SK-N-SH (cell line): ENCODE data around the gene DLGAP5. TPM values are rescaled to one million over a fixed set of nuclear protein-coding genes. Genes with fewer than 3 reads are reported as not detected.
A peak's percentile ranks its signal among the peaks of the same experiment; 100 is the strongest.

Source experiments
- CTCF ChIA-PET: fragments of 300-600, 350-600 bp; formaldehyde crosslinking; extraction: SDS; loops from one replicate; lab custom pipeline; 2021; lab: Yijun Ruan, JAX
- POLR2A ChIA-PET: fragments of 350-600 bp; sonication (Branson Sonifier 250); formaldehyde crosslinking; extraction: SDS; loops from one replicate; lab custom pipeline; 2020; ENCODE audit warnings: antibody characterized with exemption, inconsistent platforms; lab: Yijun Ruan, JAX
- DNase-seq: peaks from one replicate; pipeline ENCODE4 v3.0.0; 2012
- H2AFZ ChIP-seq: fragments of 200-600 bp; sonication (generic); 2 replicates; pipeline ENCODE4 v1.8.1; 2016; ENCODE audit warnings: antibody characterized with exemption, mild to moderate bottlenecking, low read depth
- H3F3A ChIP-seq: fragments of 200-600 bp; sonication (generic); replicated peaks from 2 replicates; pipeline ENCODE3; 2016; ENCODE audit warnings: antibody characterized with exemption, mild to moderate bottlenecking; ENCODE audit not compliant: insufficient read depth
- H3K27ac ChIP-seq, 2 experiments: fragments of 200-500 bp in 1 of 2; fragments of 200-600 bp in 1 of 2; sonication (Bioruptor generic) in 1 of 2; sonication (generic), shearing (Covaris generic) in 1 of 2; 2 replicates each; pipeline versions ENCODE4 v1.5.1 to v1.6.1; 2014 to 2016; ENCODE audit warnings: low read depth in 2 of 2, inconsistent platforms in 1 of 2, low read length in 1 of 2, mild to moderate bottlenecking in 1 of 2, mixed read lengths in 1 of 2
- H3K27me3 ChIP-seq: fragments of 200-600 bp; sonication (generic), shearing (Covaris generic); 2 replicates; pipeline ENCODE4 v1.6.1; 2016; ENCODE audit warnings: mixed run types; ENCODE audit not compliant: insufficient read depth
- H3K36me3 ChIP-seq, 2 experiments: fragments of 200-500 bp in 1 of 2; fragments of 200-600 bp in 1 of 2; sonication (Bioruptor generic) in 1 of 2; sonication (generic) in 1 of 2; replicated peaks in 1 of 2; 2 replicates each; pipeline versions ENCODE3 to v1.5.1; 2014 to 2016; ENCODE audit warnings: low read length in 1 of 2, mild to moderate bottlenecking in 1 of 2; ENCODE audit not compliant: insufficient read depth in 2 of 2, control insufficient read depth in 1 of 2
- H3K4me1 ChIP-seq, 2 experiments: fragments of 200-500 bp in 1 of 2; fragments of 200-600 bp in 1 of 2; sonication (Bioruptor generic) in 1 of 2; sonication (generic), shearing (Covaris generic) in 1 of 2; 2 replicates each; pipeline versions ENCODE4 v1.5.1 to v1.6.1; 2014 to 2016; ENCODE audit warnings: low read depth in 1 of 2, low read length in 1 of 2, mixed run types in 1 of 2; ENCODE audit not compliant: insufficient read depth in 2 of 2, control insufficient read depth in 1 of 2
- H3K4me2 ChIP-seq: fragments of 200-600 bp; sonication (generic), shearing (Covaris generic); 2 replicates; pipeline ENCODE4 v1.6.1; 2017; ENCODE audit warnings: mixed run types
- H3K4me3 ChIP-seq, 2 experiments: fragments of 200-500 bp in 1 of 2; fragments of 200-600 bp in 1 of 2; sonication (Bioruptor generic) in 1 of 2; sonication (generic), shearing (Covaris generic) in 1 of 2; 2 replicates each; pipeline versions ENCODE4 v1.5.1 to v1.8.1; 2014 to 2016; ENCODE audit warnings: low read depth in 2 of 2, inconsistent platforms in 1 of 2, low read length in 1 of 2, mild to moderate bottlenecking in 1 of 2, mixed read lengths in 1 of 2, moderate library complexity in 1 of 2
- H3K79me2 ChIP-seq: fragments of 200-600 bp; sonication (generic); 2 replicates; pipeline ENCODE4 v1.8.1; 2017; ENCODE audit warnings: mild to moderate bottlenecking; ENCODE audit not compliant: insufficient read depth
- H3K9ac ChIP-seq: fragments of 200-600 bp; sonication (generic); 2 replicates; pipeline ENCODE4 v1.6.1; 2017; ENCODE audit warnings: mixed run types
- H3K9me2 ChIP-seq: fragments of 200-600 bp; sonication (generic); 2 replicates; pipeline ENCODE4 v1.6.1; 2017; ENCODE audit warnings: mixed run types
- H3K9me3 ChIP-seq: fragments of 200-600 bp; sonication (generic); 2 replicates; pipeline ENCODE4 v1.6.1; 2017; ENCODE audit warnings: mixed run types, mild to moderate bottlenecking, moderate library complexity
- H4K20me1 ChIP-seq: fragments of 200-600 bp; sonication (generic); 2 replicates; pipeline ENCODE4 v1.6.1; 2017; ENCODE audit warnings: mild to moderate bottlenecking, mixed run types; ENCODE audit not compliant: insufficient read depth
- ELF1 ChIP-seq: IDR thresholded peaks from 2 replicates; pipeline ENCODE4 v1.4.0; 2012
- FOSL2 ChIP-seq: IDR thresholded peaks from 2 replicates; pipeline ENCODE4 v1.4.0; 2012; ENCODE audit warnings: low read depth, mild to moderate bottlenecking, moderate library complexity, borderline replicate concordance
- JUND ChIP-seq: IDR thresholded peaks from 2 replicates; pipeline ENCODE4 v1.4.0; 2012
- MEF2A ChIP-seq: IDR thresholded peaks from 2 replicates; pipeline ENCODE4 v1.4.0; 2012; ENCODE audit warnings: low read depth, borderline replicate concordance
- NFIC ChIP-seq: IDR thresholded peaks from 2 replicates; pipeline ENCODE4 v1.4.0; 2012; ENCODE audit warnings: borderline replicate concordance
- RXRA ChIP-seq: IDR thresholded peaks from 2 replicates; pipeline ENCODE4 v1.4.0; 2012; ENCODE audit warnings: low read depth, mild to moderate bottlenecking, borderline replicate concordance
- SIN3A ChIP-seq: IDR thresholded peaks from 2 replicates; pipeline ENCODE4 v1.6.1; 2012; ENCODE audit warnings: low read depth, mild to moderate bottlenecking, low read length, moderate library complexity, borderline replicate concordance
- SMC3 ChIP-seq: IDR thresholded peaks from 2 replicates; pipeline ENCODE4 v1.6.1; 2012; ENCODE audit warnings: low read depth, low read length, improper control_type of control experiment
- TCF12 ChIP-seq: IDR thresholded peaks from 2 replicates; pipeline ENCODE4 v1.4.0; 2012
- TEAD4 ChIP-seq: IDR thresholded peaks from 2 replicates; pipeline ENCODE4 v1.4.0; 2012; ENCODE audit warnings: mild to moderate bottlenecking, borderline replicate concordance; ENCODE audit not compliant: insufficient read depth
- WGBS: methylation state at CpG from one replicate; pipeline ENCODE4 v1.1.6; 2017; ENCODE audit warnings: low lambda C conversion rate; 5-methylcytosine and 5-hydroxymethylcytosine counted together
- polyA plus RNA-seq, 3 experiments: library from polyadenylated mRNA; depleted of rRNA; stranded (reverse); fragments of >200 nt; gene quantifications; 2 replicates each; pipeline ENCODE4 v1.2.3, GENCODE V29; 2012
- TF ChIP-seq, protein P1 (sequence below): fragments of 150-350 bp; IDR thresholded peaks from 2 replicates; pipeline ENCODE4 v1.6.1; 2016; ENCODE audit warnings: mild to moderate bottlenecking, low read depth, low read length
- TF ChIP-seq, protein P2 (sequence below): IDR thresholded peaks from 2 replicates; pipeline ENCODE4 v1.6.1; 2012; ENCODE audit warnings: mild to moderate bottlenecking, low read depth, low read length, moderate library complexity
- TF ChIP-seq, protein P3 (sequence below): IDR thresholded peaks from 2 replicates; pipeline ENCODE4 v1.4.0; 2012; ENCODE audit warnings: low read depth, borderline replicate concordance
- TF ChIP-seq, protein P4 (sequence below): IDR thresholded peaks from 2 replicates; pipeline ENCODE4 v1.4.0; 2012; ENCODE audit warnings: low read depth

The DLGAP5 gene
- polyA plus RNA-seq, 1 of the 3 experiments (the other 2 are of a cell fraction): 6.4 TPM

DNA sequence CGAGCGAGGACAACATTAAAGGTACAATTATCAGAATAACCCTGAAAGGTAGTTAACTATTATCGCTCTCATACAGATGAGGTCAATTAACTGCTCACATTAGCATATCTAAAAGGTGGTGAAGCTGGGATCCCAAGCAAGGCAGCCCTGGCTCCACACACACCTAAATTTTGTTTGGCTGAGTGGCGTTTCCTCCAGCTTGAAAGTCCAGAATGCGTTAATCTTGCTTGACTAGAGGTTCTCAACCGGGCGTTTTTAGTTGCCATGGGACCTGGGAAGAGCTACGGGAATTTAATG lies 531 bp downstream of the DLGAP5 start:
- H3K4me2 ChIP-seq: peak overlapping the region; percentile 83
- POLR2A ChIA-PET: no interaction called here
- peaks cover 55% of the 10 kb centered on the region for H3K79me2 ChIP-seq
- DNase-seq: no peak
- no peaks in the 10 kb centered on the region for H4K20me1 ChIP-seq
- H3K27ac ChIP-seq: peak overlapping the region; percentile 30 to 31; a peak in 3 of 4 replicates
- H3F3A ChIP-seq: peaks cover 3% of the 10 kb centered on the region
- H2AFZ ChIP-seq: peak overlapping the region; percentile 95
- H3K36me3 ChIP-seq: peaks cover 0 to 3% of the 10 kb centered on the region in 2 experiments
- CTCF ChIA-PET: interaction anchor here (0.6 to 0.9 kb wide), 2 partner anchors 31 to 139 kb away, joined by 3 to 6 read pairs; partner anchors contain the start of gene MAPK1IP1L
- no peak for TF ChIP-seq RXRA
- TF ChIP-seq MEF2A: no peak
- TF ChIP-seq, protein P1, sequence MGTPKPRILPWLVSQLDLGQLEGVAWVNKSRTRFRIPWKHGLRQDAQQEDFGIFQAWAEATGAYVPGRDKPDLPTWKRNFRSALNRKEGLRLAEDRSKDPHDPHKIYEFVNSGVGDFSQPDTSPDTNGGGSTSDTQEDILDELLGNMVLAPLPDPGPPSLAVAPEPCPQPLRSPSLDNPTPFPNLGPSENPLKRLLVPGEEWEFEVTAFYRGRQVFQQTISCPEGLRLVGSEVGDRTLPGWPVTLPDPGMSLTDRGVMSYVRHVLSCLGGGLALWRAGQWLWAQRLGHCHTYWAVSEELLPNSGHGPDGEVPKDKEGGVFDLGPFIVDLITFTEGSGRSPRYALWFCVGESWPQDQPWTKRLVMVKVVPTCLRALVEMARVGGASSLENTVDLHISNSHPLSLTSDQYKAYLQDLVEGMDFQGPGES: no peak
- no peak for TF ChIP-seq TCF12
- no peak for TF ChIP-seq FOSL2
- TF ChIP-seq SIN3A: no peak
- TF ChIP-seq NFIC: no peak
- TF ChIP-seq ELF1: no peak
- no peak for TF ChIP-seq TEAD4
- TF ChIP-seq, protein P2, sequence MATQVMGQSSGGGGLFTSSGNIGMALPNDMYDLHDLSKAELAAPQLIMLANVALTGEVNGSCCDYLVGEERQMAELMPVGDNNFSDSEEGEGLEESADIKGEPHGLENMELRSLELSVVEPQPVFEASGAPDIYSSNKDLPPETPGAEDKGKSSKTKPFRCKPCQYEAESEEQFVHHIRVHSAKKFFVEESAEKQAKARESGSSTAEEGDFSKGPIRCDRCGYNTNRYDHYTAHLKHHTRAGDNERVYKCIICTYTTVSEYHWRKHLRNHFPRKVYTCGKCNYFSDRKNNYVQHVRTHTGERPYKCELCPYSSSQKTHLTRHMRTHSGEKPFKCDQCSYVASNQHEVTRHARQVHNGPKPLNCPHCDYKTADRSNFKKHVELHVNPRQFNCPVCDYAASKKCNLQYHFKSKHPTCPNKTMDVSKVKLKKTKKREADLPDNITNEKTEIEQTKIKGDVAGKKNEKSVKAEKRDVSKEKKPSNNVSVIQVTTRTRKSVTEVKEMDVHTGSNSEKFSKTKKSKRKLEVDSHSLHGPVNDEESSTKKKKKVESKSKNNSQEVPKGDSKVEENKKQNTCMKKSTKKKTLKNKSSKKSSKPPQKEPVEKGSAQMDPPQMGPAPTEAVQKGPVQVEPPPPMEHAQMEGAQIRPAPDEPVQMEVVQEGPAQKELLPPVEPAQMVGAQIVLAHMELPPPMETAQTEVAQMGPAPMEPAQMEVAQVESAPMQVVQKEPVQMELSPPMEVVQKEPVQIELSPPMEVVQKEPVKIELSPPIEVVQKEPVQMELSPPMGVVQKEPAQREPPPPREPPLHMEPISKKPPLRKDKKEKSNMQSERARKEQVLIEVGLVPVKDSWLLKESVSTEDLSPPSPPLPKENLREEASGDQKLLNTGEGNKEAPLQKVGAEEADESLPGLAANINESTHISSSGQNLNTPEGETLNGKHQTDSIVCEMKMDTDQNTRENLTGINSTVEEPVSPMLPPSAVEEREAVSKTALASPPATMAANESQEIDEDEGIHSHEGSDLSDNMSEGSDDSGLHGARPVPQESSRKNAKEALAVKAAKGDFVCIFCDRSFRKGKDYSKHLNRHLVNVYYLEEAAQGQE: no peak
- no peak for TF ChIP-seq JUND
- TF ChIP-seq SMC3: no peak
- TF ChIP-seq, protein P3, sequence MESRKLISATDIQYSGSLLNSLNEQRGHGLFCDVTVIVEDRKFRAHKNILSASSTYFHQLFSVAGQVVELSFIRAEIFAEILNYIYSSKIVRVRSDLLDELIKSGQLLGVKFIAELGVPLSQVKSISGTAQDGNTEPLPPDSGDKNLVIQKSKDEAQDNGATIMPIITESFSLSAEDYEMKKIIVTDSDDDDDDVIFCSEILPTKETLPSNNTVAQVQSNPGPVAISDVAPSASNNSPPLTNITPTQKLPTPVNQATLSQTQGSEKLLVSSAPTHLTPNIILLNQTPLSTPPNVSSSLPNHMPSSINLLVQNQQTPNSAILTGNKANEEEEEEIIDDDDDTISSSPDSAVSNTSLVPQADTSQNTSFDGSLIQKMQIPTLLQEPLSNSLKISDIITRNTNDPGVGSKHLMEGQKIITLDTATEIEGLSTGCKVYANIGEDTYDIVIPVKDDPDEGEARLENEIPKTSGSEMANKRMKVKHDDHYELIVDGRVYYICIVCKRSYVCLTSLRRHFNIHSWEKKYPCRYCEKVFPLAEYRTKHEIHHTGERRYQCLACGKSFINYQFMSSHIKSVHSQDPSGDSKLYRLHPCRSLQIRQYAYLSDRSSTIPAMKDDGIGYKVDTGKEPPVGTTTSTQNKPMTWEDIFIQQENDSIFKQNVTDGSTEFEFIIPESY: no peak
- TF ChIP-seq, protein P4, sequence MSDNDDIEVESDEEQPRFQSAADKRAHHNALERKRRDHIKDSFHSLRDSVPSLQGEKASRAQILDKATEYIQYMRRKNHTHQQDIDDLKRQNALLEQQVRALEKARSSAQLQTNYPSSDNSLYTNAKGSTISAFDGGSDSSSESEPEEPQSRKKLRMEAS: no peak
- H3K9me3 ChIP-seq: no peaks in the 10 kb centered on the region
- H3K9me2 ChIP-seq: no peaks in the 10 kb centered on the region
- 7% methylated on average over 8 of the region's 8 CpGs for WGBS
- H3K4me1 ChIP-seq: peaks cover 12 to 13% of the 10 kb centered on the region in 2 experiments
- peak overlapping the region; percentile 63 for H3K9ac ChIP-seq
- H3K4me3 ChIP-seq: peak overlapping the region; percentile 79 to 92
- no peaks in the 10 kb centered on the region for H3K27me3 ChIP-seq
